Endothelial cell of umbilical vein (primary cell): Measurements from ENCODE around the gene DIO1. TPM values are rescaled to one million over a fixed set of nuclear protein-coding genes. Genes with fewer than 3 reads are reported as not detected.

Experiments
- BruUV-seq: library from RNA; stranded (reverse); fragments of 400-500 nt; replicated peaks from 2 replicates; lab custom pipeline; 2021; lab: Mats Ljungman, UMichigan
- CTCF ChIA-PET: fragments of 300-600, 350-600 bp; sonication (Branson Sonifier 250); formaldehyde crosslinking; loops from one replicate; lab custom pipeline; 2021; ENCODE audit warnings: antibody characterized with exemption, inconsistent platforms; lab: Charles Lee
- POLR2A ChIA-PET: fragments of 300-600, 350-600 bp; sonication (Branson Sonifier 250); formaldehyde crosslinking; loops from one replicate; lab custom pipeline; 2021; ENCODE audit warnings: antibody characterized with exemption, inconsistent platforms; lab: Charles Lee
- DNase-seq: peaks from one replicate; pipeline ENCODE4 v3.0.0-alpha.2; 2011; ENCODE audit warnings: low read depth, low spot score
- FAIRE-seq: peaks from 2 replicates; lab custom pipeline; 2011; peaks lifted over from hg19 to GRCh38; lab: Jason Lieb, UNC
- H2AFZ ChIP-seq: 2 replicates; pipeline ENCODE4 v1.6.0; 2012; ENCODE audit warnings: low read depth, low read length, control low read depth, inconsistent platforms
- H3K27ac ChIP-seq: 2 replicates; pipeline ENCODE4 v1.5.1; 2011; ENCODE audit warnings: low read depth, mild to moderate bottlenecking, control low read depth, low read length, moderate library complexity; ENCODE audit not compliant: insufficient read depth
- H3K27me3 ChIP-seq, 2 experiments: 2 replicates each; pipeline versions ENCODE4 v1.6.0 to v1.6.1; 2011; ENCODE audit warnings: low read length in 2 of 2, mixed read lengths in 1 of 2; ENCODE audit not compliant: control insufficient read depth in 2 of 2, insufficient read depth in 2 of 2
- H3K36me3 ChIP-seq, 2 experiments: 2 replicates in 1 of 2; 3 replicates in 1 of 2; pipeline ENCODE4 v1.5.1; 2011; ENCODE audit warnings: low read length in 2 of 2, mild to moderate bottlenecking in 1 of 2, moderate library complexity in 1 of 2; ENCODE audit not compliant: control insufficient read depth in 2 of 2, insufficient read depth in 2 of 2; ENCODE audit errors: extremely low read depth in 1 of 2
- H3K4me1 ChIP-seq: 3 replicates; pipeline ENCODE4 v1.5.1; 2011; ENCODE audit warnings: mild to moderate bottlenecking, low read length; ENCODE audit not compliant: control insufficient read depth, insufficient read depth; ENCODE audit errors: extremely low read depth
- H3K4me2 ChIP-seq: 2 replicates; pipeline ENCODE4 v1.6.1; 2011; ENCODE audit warnings: low read length, control low read depth, mixed read lengths; ENCODE audit not compliant: insufficient read depth
- H3K4me3 ChIP-seq, 3 experiments: fragments of 200-600 bp in 1 of 3; sonication (generic), shearing (Covaris generic) in 1 of 3; replicated peaks in 1 of 3; 2 replicates each; pipeline ENCODE4 v1.5.1; 2011 to 2016; ENCODE audit warnings: control low read depth in 3 of 3, low read length in 3 of 3, mild to moderate bottlenecking in 2 of 3, inconsistent platforms in 1 of 3, low read depth in 1 of 3, moderate library complexity in 1 of 3; ENCODE audit not compliant: insufficient read depth in 1 of 3
- H3K79me2 ChIP-seq: 2 replicates; pipeline ENCODE4 v1.6.0; 2012; ENCODE audit warnings: low read length, inconsistent platforms; ENCODE audit not compliant: control insufficient read depth, insufficient read depth
- H3K9ac ChIP-seq: replicated peaks from 2 replicates; pipeline ENCODE3; 2011; ENCODE audit warnings: low read length, control low read depth; ENCODE audit not compliant: insufficient read depth; ENCODE audit errors: extremely low read depth
- H3K9me1 ChIP-seq: replicated peaks from 3 replicates; pipeline ENCODE4 v1.6.0; 2011; ENCODE audit warnings: mild to moderate bottlenecking, low read length; ENCODE audit not compliant: control insufficient read depth, insufficient read depth; ENCODE audit errors: extremely low read depth
- H3K9me3 ChIP-seq: replicated peaks from 2 replicates; pipeline ENCODE4 v1.5.1; 2012; ENCODE audit warnings: low read length, inconsistent platforms; ENCODE audit not compliant: control insufficient read depth, insufficient read depth
- H4K20me1 ChIP-seq: replicated peaks from 2 replicates; pipeline ENCODE3; 2011; ENCODE audit warnings: mild to moderate bottlenecking, low read length; ENCODE audit not compliant: control insufficient read depth, insufficient read depth; ENCODE audit errors: extremely low read depth
- EZH2 ChIP-seq: IDR thresholded peaks from 2 replicates; pipeline ENCODE4 v1.6.1; 2012; ENCODE audit warnings: borderline replicate concordance, low read depth, mild to moderate bottlenecking, moderate library complexity, low read length, inconsistent platforms; ENCODE audit not compliant: severe bottlenecking
- FOS ChIP-seq: IDR thresholded peaks from 2 replicates; pipeline ENCODE4 v1.6.1; 2011; ENCODE audit warnings: mild to moderate bottlenecking, low read length, moderate library complexity, borderline replicate concordance; ENCODE audit not compliant: insufficient read depth
- GATA2 ChIP-seq: IDR thresholded peaks from 2 replicates; pipeline ENCODE4 v1.7.0; 2011; ENCODE audit warnings: low read depth, mild to moderate bottlenecking, moderate library complexity, mixed read lengths, low read length; ENCODE audit not compliant: insufficient read length, insufficient read depth
- JUN ChIP-seq: IDR thresholded peaks from 2 replicates; pipeline ENCODE4 v1.6.1; 2011; ENCODE audit warnings: borderline replicate concordance, low read depth; ENCODE audit not compliant: insufficient read length, insufficient read depth
- MYC ChIP-seq: IDR thresholded peaks from one replicate; pipeline ENCODE4 v1.6.1; 2011; ENCODE audit warnings: mild to moderate bottlenecking, low read depth, low read length
- POLR2A ChIP-seq: IDR thresholded peaks from 2 replicates; pipeline ENCODE4 v1.6.1; 2012; ENCODE audit warnings: low read depth, mild to moderate bottlenecking, control low read depth, low read length
- POLR2AphosphoS5 ChIP-seq: IDR thresholded peaks from 2 replicates; pipeline ENCODE4 v1.6.1; 2012; ENCODE audit warnings: low read depth, mild to moderate bottlenecking, control low read depth, low read length, moderate library complexity; ENCODE audit not compliant: insufficient read depth
- dilution Hi-C: fragments of 300-500 bp; cut with MboI; formaldehyde crosslinking; loops from one replicate; pipeline ENCODE4 v1.15.0; 2019; ENCODE audit warnings: low sequenced_read_pairs; ENCODE audit not compliant: extremely low pct_ligation_motif_present
- intact Hi-C: fragments of 100-400 bp; cut with micrococcal nuclease; formaldehyde crosslinking; loops from one replicate; pipeline ENCODE4 v1.10.0; 2022
- polyA plus RNA-seq, 4 experiments: library from polyadenylated mRNA; depleted of rRNA in 3 of 4; stranded (reverse) in 3 of 4; unstranded in 1 of 4; fragments of >200 nt; gene quantifications; 2 replicates each; pipeline versions ENCODE4 v1.2.1 to v1.2.3, GENCODE V29; 2011 to 2012; ENCODE audit warnings: missing spikeins in 1 of 4
- total RNA-seq: library from RNA; stranded (reverse); gene quantifications from 2 replicates; pipeline ENCODE4 v1.2.3, GENCODE V29; 2021
- TF ChIP-seq, protein P1 (sequence below): IDR thresholded peaks from 2 replicates; pipeline ENCODE4 v1.6.1; 2011; ENCODE audit not compliant: insufficient read depth, insufficient read length
- TF ChIP-seq, protein P2 (sequence below), 2 donors: IDR thresholded peaks; 1 replicate in 1 of 2; 2 replicates in 1 of 2; pipeline ENCODE4 v1.5.1; 2011; ENCODE audit warnings: low read length in 2 of 2, mild to moderate bottlenecking in 2 of 2, moderate library complexity in 2 of 2, control low read depth in 1 of 2, inconsistent platforms in 1 of 2, low read depth in 1 of 2; ENCODE audit not compliant: insufficient read depth in 1 of 2; ENCODE audit errors: extremely low read depth in 1 of 2

DIO1 gene
- total and polyA plus RNA-seq, 2 donors (not counting 3 experiments of a cell fraction or from before 2014, with no cell fraction given) = not detected

DNA sequence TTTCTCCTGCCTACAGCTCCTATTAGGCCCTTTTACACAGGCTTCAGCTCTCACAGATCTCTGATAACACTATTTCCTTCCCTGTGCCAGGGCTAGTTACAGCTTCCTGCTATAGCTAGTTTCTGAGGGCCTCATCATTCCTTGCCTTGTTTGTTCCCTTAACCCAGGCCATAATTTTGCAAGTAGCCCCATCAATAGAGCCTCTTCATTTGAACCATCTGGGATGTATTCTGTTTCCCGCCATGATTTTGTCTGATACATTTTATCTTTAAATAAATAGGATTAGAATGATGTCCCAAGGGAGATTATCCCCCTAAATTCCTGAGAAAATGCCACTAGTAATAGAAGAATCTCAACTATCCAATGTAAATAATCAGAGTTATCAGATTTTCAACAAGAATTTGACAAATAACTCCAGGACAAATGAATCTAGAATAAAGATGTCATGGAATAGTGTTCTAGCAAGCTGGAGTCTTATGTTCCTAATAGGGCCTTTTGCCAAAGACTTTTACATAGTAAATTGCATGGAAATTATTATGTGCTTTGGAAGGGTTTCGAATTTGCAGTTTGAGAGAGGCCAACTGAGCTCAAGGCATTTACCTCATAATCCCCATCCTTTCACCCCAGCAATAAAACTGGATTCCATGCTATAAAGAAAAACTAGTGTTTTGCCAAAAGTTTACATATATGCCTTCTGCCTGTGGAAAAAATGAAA lies 35.4 kb downstream of the DIO1 start:
- intact Hi-C loops = no loop called here
- H3K9me3 ChIP-seq = no peaks in the 10 kb centered on the region
- no peaks in the 10 kb centered on the region for H3K9me1 ChIP-seq
- FAIRE-seq = no peak
- ChIA-PET CTCF (interaction anchor here (1.5 kb wide), 1 partner anchor 69 kb away, joined by 4 read pairs; no protein-coding TSS in a partner anchor), POLR2A (interaction anchor here (0.6 kb wide), 1 partner anchor 132 kb away, joined by 4 read pairs; no protein-coding TSS in a partner anchor)
- H3K9ac ChIP-seq = no peak overlapping the region
- H4K20me1 ChIP-seq = no peaks in the 10 kb centered on the region
- H3K4me1 ChIP-seq = no peaks in the 10 kb centered on the region
- H3K79me2 ChIP-seq = no peaks in the 10 kb centered on the region
- TF ChIP-seq, protein P1, sequence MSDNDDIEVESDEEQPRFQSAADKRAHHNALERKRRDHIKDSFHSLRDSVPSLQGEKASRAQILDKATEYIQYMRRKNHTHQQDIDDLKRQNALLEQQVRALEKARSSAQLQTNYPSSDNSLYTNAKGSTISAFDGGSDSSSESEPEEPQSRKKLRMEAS = no peak
- TF ChIP-seq GATA2 = no peak
- TF ChIP-seq POLR2AphosphoS5 = no peak
- no peak for TF ChIP-seq JUN
- no peak for TF ChIP-seq EZH2
- TF ChIP-seq MYC = no peak
- no peak for TF ChIP-seq POLR2A
- BruUV-seq = no TSS peak
- H3K27me3 ChIP-seq = no peaks in the 10 kb centered on the region
- H3K36me3 ChIP-seq = peaks cover 2 to 3% of the 10 kb centered on the region in 2 experiments
- no peak overlapping the region for H3K4me3 ChIP-seq
- no peak overlapping the region for H3K4me2 ChIP-seq
- no peak for DNase-seq
- no peak overlapping the region for H3K27ac ChIP-seq
- no peak overlapping the region for H2AFZ ChIP-seq
- dilution Hi-C loops = no loop called here

DNA sequence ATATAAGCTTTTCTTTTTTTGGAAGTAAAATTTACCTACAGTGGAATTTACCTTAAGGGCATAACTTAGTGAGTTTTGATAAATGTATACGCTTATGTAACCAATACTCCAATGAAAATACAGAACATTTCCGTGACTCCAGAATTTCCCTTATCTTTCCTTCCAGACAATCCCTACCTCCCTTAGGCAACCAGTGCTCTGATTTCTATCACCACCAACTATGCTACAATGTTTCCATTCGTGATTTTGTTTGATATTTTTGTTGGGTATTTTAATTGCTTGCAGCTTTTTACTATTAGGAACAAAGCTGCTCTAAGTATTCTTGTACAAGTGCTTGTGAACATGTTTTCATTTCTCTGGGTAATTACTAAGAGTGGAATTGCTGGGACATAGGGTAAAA lies 36.9 kb downstream of the DIO1 start:
- no peak overlapping the region for H3K27ac ChIP-seq
- H3K36me3 ChIP-seq = peaks cover 2 to 3% of the 10 kb centered on the region in 2 experiments
- no peak for DNase-seq
- H3K9me1 ChIP-seq = no peaks in the 10 kb centered on the region
- no peaks in the 10 kb centered on the region for H3K27me3 ChIP-seq
- dilution Hi-C loops = no loop called here
- H2AFZ ChIP-seq = no peak overlapping the region
- no peak overlapping the region for H3K4me2 ChIP-seq
- H3K4me3 ChIP-seq = no peak overlapping the region
- no peaks in the 10 kb centered on the region for H3K79me2 ChIP-seq
- ChIA-PET POLR2A (no interaction called here), CTCF (interaction anchor here (1.7 kb wide), 1 partner anchor 15 kb away, joined by 3 read pairs; the partner anchor contains the start of gene IFT25)
- no TSS peak for BruUV-seq
- FAIRE-seq = no peak
- H3K4me1 ChIP-seq = no peaks in the 10 kb centered on the region
- intact Hi-C loops = no loop called here
- no peaks in the 10 kb centered on the region for H3K9me3 ChIP-seq
- H3K9ac ChIP-seq = no peak overlapping the region
- no peaks in the 10 kb centered on the region for H4K20me1 ChIP-seq
- no peak for TF ChIP-seq EZH2
- TF ChIP-seq MYC = no peak
- TF ChIP-seq POLR2AphosphoS5 = no peak
- TF ChIP-seq, protein P2, sequence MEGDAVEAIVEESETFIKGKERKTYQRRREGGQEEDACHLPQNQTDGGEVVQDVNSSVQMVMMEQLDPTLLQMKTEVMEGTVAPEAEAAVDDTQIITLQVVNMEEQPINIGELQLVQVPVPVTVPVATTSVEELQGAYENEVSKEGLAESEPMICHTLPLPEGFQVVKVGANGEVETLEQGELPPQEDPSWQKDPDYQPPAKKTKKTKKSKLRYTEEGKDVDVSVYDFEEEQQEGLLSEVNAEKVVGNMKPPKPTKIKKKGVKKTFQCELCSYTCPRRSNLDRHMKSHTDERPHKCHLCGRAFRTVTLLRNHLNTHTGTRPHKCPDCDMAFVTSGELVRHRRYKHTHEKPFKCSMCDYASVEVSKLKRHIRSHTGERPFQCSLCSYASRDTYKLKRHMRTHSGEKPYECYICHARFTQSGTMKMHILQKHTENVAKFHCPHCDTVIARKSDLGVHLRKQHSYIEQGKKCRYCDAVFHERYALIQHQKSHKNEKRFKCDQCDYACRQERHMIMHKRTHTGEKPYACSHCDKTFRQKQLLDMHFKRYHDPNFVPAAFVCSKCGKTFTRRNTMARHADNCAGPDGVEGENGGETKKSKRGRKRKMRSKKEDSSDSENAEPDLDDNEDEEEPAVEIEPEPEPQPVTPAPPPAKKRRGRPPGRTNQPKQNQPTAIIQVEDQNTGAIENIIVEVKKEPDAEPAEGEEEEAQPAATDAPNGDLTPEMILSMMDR (IDR thresholded peaks at IDR 0.05; ENCODE audit: extremely low read depth in 1 of 2, insufficient read depth in 1 of 2, low read depth in 1 of 2, low read length in 2 of 2) = no peak
- TF ChIP-seq JUN = no peak
- TF ChIP-seq, protein P1 = no peak
- TF ChIP-seq POLR2A = no peak
- no peak for TF ChIP-seq FOS
